WTC11 (cell line): Measurements from ENCODE around the gene PLEKHG5. TPM values are rescaled to one million over a fixed set of nuclear protein-coding genes. Genes with fewer than 3 reads are reported as not detected.

Source experiments
- ATAC-seq: fragments of 200-7000 bp; cut with Tn5 transposase; 2 replicates; pipeline ENCODE4 v1.10.0; 2021; ENCODE audit warnings: mild to moderate bottlenecking, moderate library complexity
- CTCF ChIA-PET: fragments of 300-600 bp; sonication (Branson Sonifier 250); formaldehyde crosslinking; loops from one replicate; lab custom pipeline; 2021; ENCODE audit warnings: antibody characterized with exemption; lab: Charles Lee
- POLR2A ChIA-PET: fragments of 350-600 bp; sonication (Branson Sonifier 250); formaldehyde crosslinking; loops from one replicate; lab custom pipeline; 2021; ENCODE audit warnings: antibody characterized with exemption; lab: Charles Lee
- DNase-seq: peaks from one replicate; pipeline ENCODE4 v3.0.0; 2021; ENCODE audit warnings: low spot score
- H3K27ac Mint-ChIP-seq: 2 replicates; pipeline ENCODE4 v1.8.0; 2021; ENCODE audit warnings: mixed read lengths
- H3K27me3 Mint-ChIP-seq: 2 replicates; pipeline ENCODE4 v1.8.0; 2021; ENCODE audit warnings: low read depth, mild to moderate bottlenecking, moderate library complexity, mixed read lengths
- H3K36me3 Mint-ChIP-seq: 2 replicates; pipeline ENCODE4 v1.8.0; 2021; ENCODE audit warnings: mixed read lengths
- H3K4me1 Mint-ChIP-seq: 2 replicates; pipeline ENCODE4 v1.8.0; 2022; ENCODE audit warnings: mixed read lengths
- H3K4me3 Mint-ChIP-seq: 2 replicates; pipeline ENCODE4 v1.8.0; 2021; ENCODE audit warnings: mild to moderate bottlenecking, moderate library complexity, mixed read lengths
- H3K9me3 Mint-ChIP-seq: 2 replicates; pipeline ENCODE4 v1.8.0; 2021; ENCODE audit warnings: mixed read lengths
- GRHL2 ChIP-seq: fragments of 250-450 bp; sonication (Bioruptor Pico); IDR thresholded peaks from 2 replicates; pipeline ENCODE4 v1.8.0; 2022; ENCODE audit warnings: mild to moderate bottlenecking, moderate library complexity; ENCODE audit not compliant: insufficient replicate concordance, severe bottlenecking
- GTF2I ChIP-seq: fragments of 250-450 bp; sonication (Bioruptor Pico); conservative IDR thresholded peaks from 2 replicates; pipeline ENCODE4 v1.4.0; 2021; ENCODE audit warnings: mild to moderate bottlenecking
- MXD4 ChIP-seq: fragments of 250-450 bp; sonication (Bioruptor Pico); IDR thresholded peaks from 2 replicates; pipeline ENCODE4 v1.8.0; 2021; ENCODE audit warnings: mild to moderate bottlenecking, moderate library complexity, borderline replicate concordance
- MYBL2 ChIP-seq: sonication (generic); formaldehyde crosslinking; IDR thresholded peaks from 2 replicates; pipeline ENCODE4 v1.8.1; 2023; ENCODE audit warnings: mild to moderate bottlenecking, moderate library complexity, missing genetic modification reagents
- NR2C2 ChIP-seq: sonication (generic); formaldehyde crosslinking; IDR thresholded peaks from 2 replicates; pipeline ENCODE4 v1.8.0; 2022; ENCODE audit warnings: mild to moderate bottlenecking, missing genetic modification reagents
- RELA ChIP-seq: sonication (generic); formaldehyde crosslinking; IDR thresholded peaks from 2 replicates; pipeline ENCODE4 v1.8.1; 2022; ENCODE audit warnings: missing genetic modification reagents, mild to moderate bottlenecking, borderline replicate concordance
- total RNA-seq: library from RNA; stranded (reverse); gene quantifications from 3 replicates; pipeline ENCODE4 v1.2.3, GENCODE V29; 2021
- TF ChIP-seq, protein P1 (sequence below): sonication (generic); formaldehyde crosslinking; IDR thresholded peaks from 2 replicates; pipeline ENCODE4 v1.8.0; 2022; ENCODE audit warnings: missing genetic modification reagents
- TF ChIP-seq, protein P2 (sequence below): sonication (generic); formaldehyde crosslinking; conservative IDR thresholded peaks from 2 replicates; pipeline ENCODE4 v1.8.1; 2022; ENCODE audit warnings: mild to moderate bottlenecking, missing genetic modification reagents
- TF ChIP-seq, protein P3 (sequence below): sonication (generic); formaldehyde crosslinking; IDR thresholded peaks from 2 replicates; pipeline ENCODE4 v1.8.0; 2022; ENCODE audit warnings: mild to moderate bottlenecking, missing genetic modification reagents
- TF ChIP-seq, protein P4 (sequence below): fragments of 250-450 bp; sonication (Bioruptor Pico); IDR thresholded peaks from 2 replicates; pipeline ENCODE4 v1.9.0; 2021; ENCODE audit warnings: mild to moderate bottlenecking
- TF ChIP-seq, protein P5 (sequence below): sonication (generic); formaldehyde crosslinking; IDR thresholded peaks from 2 replicates; pipeline ENCODE4 v1.8.1; 2022; ENCODE audit warnings: low read depth, missing genetic modification reagents, borderline replicate concordance
- TF ChIP-seq, protein P6 (sequence below): fragments of 250-450 bp; sonication (Bioruptor Pico); IDR thresholded peaks from 2 replicates; pipeline ENCODE4 v1.8.0; 2021; ENCODE audit warnings: mild to moderate bottlenecking
- TF ChIP-seq, protein P7 (sequence below): sonication (generic); formaldehyde crosslinking; IDR thresholded peaks from 2 replicates; pipeline ENCODE4 v1.8.1; 2023; ENCODE audit warnings: mild to moderate bottlenecking, missing genetic modification reagents, borderline replicate concordance
- TF ChIP-seq, protein P8 (sequence below): sonication (generic); formaldehyde crosslinking; IDR thresholded peaks from 2 replicates; pipeline ENCODE4 v1.8.1; 2022; ENCODE audit warnings: missing genetic modification reagents, borderline replicate concordance
- TF ChIP-seq, protein P9 (sequence below): sonication (generic); formaldehyde crosslinking; conservative IDR thresholded peaks from 2 replicates; pipeline ENCODE4 v1.8.1; 2023; ENCODE audit warnings: mild to moderate bottlenecking, low read depth, missing genetic modification reagents, moderate library complexity

PLEKHG5 gene
- total RNA-seq, 1 experiment from 2014 or later, result 27.5 TPM

DNA sequence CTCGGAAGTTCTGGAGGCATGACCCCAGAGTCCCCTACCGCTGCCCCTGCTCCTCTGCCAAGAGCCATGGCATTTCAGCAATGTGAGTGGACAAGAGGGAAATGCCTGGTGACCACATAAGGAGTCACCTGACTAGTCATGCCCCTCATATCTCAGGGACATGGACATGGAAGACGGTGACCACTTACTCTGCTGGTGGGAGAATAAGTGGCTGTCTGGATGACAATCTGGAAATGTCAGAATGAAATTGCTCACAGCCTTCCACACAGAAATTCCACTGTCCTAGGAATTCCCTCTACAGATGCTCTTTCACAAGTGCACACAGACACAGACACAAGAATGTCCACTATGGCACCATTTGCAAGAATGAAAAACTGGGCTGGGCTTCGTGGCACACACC, 24.3 kb upstream of the PLEKHG5 start (continued):
- TF ChIP-seq, protein P1, sequence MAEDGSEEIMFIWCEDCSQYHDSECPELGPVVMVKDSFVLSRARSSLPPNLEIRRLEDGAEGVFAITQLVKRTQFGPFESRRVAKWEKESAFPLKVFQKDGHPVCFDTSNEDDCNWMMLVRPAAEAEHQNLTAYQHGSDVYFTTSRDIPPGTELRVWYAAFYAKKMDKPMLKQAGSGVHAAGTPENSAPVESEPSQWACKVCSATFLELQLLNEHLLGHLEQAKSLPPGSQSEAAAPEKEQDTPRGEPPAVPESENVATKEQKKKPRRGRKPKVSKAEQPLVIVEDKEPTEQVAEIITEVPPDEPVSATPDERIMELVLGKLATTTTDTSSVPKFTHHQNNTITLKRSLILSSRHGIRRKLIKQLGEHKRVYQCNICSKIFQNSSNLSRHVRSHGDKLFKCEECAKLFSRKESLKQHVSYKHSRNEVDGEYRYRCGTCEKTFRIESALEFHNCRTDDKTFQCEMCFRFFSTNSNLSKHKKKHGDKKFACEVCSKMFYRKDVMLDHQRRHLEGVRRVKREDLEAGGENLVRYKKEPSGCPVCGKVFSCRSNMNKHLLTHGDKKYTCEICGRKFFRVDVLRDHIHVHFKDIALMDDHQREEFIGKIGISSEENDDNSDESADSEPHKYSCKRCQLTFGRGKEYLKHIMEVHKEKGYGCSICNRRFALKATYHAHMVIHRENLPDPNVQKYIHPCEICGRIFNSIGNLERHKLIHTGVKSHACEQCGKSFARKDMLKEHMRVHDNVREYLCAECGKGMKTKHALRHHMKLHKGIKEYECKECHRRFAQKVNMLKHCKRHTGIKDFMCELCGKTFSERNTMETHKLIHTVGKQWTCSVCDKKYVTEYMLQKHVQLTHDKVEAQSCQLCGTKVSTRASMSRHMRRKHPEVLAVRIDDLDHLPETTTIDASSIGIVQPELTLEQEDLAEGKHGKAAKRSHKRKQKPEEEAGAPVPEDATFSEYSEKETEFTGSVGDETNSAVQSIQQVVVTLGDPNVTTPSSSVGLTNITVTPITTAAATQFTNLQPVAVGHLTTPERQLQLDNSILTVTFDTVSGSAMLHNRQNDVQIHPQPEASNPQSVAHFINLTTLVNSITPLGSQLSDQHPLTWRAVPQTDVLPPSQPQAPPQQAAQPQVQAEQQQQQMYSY (CRISPR knock-in tag), result no peak
- TF ChIP-seq GRHL2 (CRISPR knock-in tag), result no peak
- no peak for TF ChIP-seq MXD4

DNA sequence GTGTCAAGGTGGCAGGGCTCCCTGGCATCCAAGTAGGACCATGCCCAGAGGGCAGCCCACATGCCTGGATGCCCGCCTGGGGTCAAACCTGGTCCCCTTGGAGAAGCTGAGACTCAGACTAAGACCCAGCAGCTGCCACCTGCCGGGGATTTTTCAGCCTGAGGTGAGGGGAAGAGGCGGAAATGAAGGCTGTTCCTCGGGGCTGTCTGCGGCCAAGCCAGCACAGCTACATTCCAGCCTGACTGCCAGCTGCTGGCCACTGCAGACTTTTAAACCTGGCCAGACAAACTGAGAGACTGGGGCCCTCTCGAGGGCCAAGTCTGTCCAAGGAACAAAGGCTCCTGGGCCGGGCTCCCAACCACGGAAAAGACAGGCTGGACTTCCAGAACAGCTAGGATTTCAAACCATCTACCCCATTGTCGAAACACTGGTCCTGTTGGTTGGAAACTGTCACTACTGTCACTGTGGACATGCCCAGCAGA, 21.9 kb upstream of the PLEKHG5 start:
- Mint-ChIP-seq H3K4me3 (no peak overlapping the region), H3K27ac (no peak overlapping the region), H3K9me3 (no peaks in the 10 kb centered on the region), H3K27me3 (no peaks in the 10 kb centered on the region), H3K36me3 (no peaks in the 10 kb centered on the region), H3K4me1 (no peaks in the 10 kb centered on the region)
- POLR2A ChIA-PET, result no interaction called here
- TF ChIP-seq, protein P2, sequence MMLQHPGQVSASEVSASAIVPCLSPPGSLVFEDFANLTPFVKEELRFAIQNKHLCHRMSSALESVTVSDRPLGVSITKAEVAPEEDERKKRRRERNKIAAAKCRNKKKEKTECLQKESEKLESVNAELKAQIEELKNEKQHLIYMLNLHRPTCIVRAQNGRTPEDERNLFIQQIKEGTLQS (CRISPR knock-in tag), result no peak
- TF ChIP-seq, protein P3, sequence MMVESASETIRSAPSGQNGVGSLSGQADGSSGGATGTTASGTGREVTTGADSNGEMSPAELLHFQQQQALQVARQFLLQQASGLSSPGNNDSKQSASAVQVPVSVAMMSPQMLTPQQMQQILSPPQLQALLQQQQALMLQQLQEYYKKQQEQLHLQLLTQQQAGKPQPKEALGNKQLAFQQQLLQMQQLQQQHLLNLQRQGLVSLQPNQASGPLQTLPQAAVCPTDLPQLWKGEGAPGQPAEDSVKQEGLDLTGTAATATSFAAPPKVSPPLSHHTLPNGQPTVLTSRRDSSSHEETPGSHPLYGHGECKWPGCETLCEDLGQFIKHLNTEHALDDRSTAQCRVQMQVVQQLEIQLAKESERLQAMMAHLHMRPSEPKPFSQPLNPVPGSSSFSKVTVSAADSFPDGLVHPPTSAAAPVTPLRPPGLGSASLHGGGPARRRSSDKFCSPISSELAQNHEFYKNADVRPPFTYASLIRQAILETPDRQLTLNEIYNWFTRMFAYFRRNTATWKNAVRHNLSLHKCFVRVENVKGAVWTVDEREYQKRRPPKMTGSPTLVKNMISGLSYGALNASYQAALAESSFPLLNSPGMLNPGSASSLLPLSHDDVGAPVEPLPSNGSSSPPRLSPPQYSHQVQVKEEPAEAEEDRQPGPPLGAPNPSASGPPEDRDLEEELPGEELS (CRISPR knock-in tag), result no peak
- TF ChIP-seq MYBL2 (CRISPR knock-in tag) (no peak), GTF2I (CRISPR knock-in tag) (no peak), NR2C2 (CRISPR knock-in tag) (no peak), RELA (no peak)
- TF ChIP-seq, protein P4, sequence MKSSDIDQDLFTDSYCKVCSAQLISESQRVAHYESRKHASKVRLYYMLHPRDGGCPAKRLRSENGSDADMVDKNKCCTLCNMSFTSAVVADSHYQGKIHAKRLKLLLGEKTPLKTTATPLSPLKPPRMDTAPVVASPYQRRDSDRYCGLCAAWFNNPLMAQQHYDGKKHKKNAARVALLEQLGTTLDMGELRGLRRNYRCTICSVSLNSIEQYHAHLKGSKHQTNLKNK (CRISPR knock-in tag), result no peak
- TF ChIP-seq, protein P5, sequence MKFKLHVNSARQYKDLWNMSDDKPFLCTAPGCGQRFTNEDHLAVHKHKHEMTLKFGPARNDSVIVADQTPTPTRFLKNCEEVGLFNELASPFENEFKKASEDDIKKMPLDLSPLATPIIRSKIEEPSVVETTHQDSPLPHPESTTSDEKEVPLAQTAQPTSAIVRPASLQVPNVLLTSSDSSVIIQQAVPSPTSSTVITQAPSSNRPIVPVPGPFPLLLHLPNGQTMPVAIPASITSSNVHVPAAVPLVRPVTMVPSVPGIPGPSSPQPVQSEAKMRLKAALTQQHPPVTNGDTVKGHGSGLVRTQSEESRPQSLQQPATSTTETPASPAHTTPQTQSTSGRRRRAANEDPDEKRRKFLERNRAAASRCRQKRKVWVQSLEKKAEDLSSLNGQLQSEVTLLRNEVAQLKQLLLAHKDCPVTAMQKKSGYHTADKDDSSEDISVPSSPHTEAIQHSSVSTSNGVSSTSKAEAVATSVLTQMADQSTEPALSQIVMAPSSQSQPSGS (CRISPR knock-in tag), result no peak
- TF ChIP-seq, protein P6, sequence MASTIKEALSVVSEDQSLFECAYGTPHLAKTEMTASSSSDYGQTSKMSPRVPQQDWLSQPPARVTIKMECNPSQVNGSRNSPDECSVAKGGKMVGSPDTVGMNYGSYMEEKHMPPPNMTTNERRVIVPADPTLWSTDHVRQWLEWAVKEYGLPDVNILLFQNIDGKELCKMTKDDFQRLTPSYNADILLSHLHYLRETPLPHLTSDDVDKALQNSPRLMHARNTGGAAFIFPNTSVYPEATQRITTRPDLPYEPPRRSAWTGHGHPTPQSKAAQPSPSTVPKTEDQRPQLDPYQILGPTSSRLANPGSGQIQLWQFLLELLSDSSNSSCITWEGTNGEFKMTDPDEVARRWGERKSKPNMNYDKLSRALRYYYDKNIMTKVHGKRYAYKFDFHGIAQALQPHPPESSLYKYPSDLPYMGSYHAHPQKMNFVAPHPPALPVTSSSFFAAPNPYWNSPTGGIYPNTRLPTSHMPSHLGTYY, result no peak
- TF ChIP-seq, protein P7, sequence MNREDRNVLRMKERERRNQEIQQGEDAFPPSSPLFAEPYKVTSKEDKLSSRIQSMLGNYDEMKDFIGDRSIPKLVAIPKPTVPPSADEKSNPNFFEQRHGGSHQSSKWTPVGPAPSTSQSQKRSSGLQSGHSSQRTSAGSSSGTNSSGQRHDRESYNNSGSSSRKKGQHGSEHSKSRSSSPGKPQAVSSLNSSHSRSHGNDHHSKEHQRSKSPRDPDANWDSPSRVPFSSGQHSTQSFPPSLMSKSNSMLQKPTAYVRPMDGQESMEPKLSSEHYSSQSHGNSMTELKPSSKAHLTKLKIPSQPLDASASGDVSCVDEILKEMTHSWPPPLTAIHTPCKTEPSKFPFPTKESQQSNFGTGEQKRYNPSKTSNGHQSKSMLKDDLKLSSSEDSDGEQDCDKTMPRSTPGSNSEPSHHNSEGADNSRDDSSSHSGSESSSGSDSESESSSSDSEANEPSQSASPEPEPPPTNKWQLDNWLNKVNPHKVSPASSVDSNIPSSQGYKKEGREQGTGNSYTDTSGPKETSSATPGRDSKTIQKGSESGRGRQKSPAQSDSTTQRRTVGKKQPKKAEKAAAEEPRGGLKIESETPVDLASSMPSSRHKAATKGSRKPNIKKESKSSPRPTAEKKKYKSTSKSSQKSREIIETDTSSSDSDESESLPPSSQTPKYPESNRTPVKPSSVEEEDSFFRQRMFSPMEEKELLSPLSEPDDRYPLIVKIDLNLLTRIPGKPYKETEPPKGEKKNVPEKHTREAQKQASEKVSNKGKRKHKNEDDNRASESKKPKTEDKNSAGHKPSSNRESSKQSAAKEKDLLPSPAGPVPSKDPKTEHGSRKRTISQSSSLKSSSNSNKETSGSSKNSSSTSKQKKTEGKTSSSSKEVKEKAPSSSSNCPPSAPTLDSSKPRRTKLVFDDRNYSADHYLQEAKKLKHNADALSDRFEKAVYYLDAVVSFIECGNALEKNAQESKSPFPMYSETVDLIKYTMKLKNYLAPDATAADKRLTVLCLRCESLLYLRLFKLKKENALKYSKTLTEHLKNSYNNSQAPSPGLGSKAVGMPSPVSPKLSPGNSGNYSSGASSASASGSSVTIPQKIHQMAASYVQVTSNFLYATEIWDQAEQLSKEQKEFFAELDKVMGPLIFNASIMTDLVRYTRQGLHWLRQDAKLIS (CRISPR knock-in tag), result no peak
- TF ChIP-seq, protein P8, sequence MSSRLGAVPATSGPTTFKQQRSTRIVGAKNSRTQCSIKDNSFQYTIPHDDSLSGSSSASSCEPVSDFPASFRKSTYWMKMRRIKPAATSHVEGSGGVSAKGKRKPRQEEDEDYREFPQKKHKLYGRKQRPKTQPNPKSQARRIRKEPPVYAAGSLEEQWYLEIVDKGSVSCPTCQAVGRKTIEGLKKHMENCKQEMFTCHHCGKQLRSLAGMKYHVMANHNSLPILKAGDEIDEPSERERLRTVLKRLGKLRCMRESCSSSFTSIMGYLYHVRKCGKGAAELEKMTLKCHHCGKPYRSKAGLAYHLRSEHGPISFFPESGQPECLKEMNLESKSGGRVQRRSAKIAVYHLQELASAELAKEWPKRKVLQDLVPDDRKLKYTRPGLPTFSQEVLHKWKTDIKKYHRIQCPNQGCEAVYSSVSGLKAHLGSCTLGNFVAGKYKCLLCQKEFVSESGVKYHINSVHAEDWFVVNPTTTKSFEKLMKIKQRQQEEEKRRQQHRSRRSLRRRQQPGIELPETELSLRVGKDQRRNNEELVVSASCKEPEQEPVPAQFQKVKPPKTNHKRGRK (CRISPR knock-in tag), result no peak
- TF ChIP-seq, protein P9, sequence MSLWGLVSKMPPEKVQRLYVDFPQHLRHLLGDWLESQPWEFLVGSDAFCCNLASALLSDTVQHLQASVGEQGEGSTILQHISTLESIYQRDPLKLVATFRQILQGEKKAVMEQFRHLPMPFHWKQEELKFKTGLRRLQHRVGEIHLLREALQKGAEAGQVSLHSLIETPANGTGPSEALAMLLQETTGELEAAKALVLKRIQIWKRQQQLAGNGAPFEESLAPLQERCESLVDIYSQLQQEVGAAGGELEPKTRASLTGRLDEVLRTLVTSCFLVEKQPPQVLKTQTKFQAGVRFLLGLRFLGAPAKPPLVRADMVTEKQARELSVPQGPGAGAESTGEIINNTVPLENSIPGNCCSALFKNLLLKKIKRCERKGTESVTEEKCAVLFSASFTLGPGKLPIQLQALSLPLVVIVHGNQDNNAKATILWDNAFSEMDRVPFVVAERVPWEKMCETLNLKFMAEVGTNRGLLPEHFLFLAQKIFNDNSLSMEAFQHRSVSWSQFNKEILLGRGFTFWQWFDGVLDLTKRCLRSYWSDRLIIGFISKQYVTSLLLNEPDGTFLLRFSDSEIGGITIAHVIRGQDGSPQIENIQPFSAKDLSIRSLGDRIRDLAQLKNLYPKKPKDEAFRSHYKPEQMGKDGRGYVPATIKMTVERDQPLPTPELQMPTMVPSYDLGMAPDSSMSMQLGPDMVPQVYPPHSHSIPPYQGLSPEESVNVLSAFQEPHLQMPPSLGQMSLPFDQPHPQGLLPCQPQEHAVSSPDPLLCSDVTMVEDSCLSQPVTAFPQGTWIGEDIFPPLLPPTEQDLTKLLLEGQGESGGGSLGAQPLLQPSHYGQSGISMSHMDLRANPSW (CRISPR knock-in tag), result no peak
- ATAC-seq (no peak), DNase-seq (no peak)
- CTCF ChIA-PET, result interaction anchor here (0.6 to 2.0 kb wide), 10 partner anchors 10 to 133 kb away, joined by 3 to 12 read pairs (median 4); partner anchors contain the start of gene PLEKHG5
